Glomerular endothelial cell (primary cell): ENCODE results near the gene KLF9. TPM values are rescaled to one million over a fixed set of nuclear protein-coding genes. Genes with fewer than 3 reads are reported as not detected.

Experiments used
- DNase-seq: peaks from one replicate; pipeline ENCODE4 v3.0.0-alpha.2; 2011; ENCODE audit warnings: low read depth, low spot score; ENCODE audit errors: extremely low read depth
- total RNA-seq: library from RNA; depleted of rRNA; stranded (reverse); fragments of >200 nt; gene quantifications from 2 replicates; pipeline ENCODE4 v1.2.3, GENCODE V29; 2015

Gene KLF9
- total RNA-seq, 1 donor from 2014 or later = 23.7 TPM

DNA sequence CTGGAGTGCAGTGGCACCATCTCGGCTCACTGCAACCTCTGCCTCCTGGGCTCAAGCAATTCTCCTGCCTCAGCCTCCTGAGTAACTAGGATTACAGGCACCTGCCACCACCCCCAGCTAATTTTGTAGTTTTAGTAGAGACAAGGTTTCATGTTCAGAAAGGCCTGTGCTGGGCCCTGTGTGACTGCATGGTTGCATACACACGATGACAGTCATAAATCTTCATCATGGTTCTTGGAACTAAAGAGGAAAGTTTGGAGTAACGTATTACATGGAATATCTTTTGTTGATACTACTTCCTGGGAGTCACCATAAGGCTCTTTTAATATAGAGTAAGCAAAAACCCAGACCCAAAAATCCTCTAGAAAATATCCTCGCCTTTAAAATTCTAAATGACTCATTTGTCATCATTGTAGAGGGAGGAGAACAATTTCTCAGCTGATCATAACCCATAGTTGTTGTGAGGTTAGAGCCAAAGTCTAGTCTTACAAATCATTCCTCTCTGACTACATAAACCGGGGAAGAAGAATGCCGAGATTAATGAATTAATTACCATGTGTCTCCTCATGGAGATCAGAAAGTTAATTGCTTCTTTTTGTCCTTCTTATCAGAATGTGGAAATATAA lies 47.0 kb downstream of the KLF9 start:
- DNase-seq = no peak

DNA sequence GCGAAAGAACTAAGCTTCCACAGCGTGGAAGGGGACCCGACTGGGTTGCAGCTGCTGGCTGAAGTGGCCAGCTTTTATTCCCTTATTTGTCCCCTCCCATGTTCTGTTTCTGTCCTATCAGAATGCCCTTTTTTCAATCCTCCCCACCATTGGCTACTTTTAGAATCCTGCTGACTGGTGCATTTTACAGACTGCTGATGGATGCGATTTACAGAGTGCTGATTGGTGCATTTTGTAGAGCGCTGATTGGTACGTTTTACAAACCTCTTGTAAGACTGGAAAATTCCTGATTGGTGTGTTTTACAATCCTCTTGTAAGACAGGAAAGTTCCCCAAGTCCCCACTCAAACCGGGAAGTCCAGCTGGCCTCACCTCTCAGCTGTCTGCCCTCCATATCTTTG lies 50.7 kb downstream of the KLF9 start:
- DNase-seq = no peak

DNA sequence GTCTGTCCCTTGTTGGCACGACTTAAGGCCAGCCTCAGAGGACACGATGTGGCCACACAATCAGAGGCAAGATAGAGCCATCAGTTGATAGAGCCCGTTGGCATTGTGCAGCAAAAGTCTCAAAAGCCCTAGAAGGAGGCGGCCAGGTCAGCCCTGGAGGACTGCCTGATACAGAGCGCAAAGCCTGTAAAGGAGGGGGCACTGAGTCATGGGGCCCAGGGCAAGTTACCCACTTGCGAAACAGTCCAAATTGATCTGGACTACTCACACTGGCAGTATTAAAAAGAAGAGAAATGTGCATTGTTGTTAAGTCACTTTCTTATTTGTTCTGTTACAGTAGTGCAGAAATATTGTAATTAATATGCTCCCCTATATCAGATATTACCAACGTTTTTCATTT lies 51.5 kb downstream of the KLF9 start:
- no peak for DNase-seq

- no peak for DNase-seq
Measured at GRCh38 chr9:70355801-70356200, 58.7 kb downstream of the KLF9 start.

DNA sequence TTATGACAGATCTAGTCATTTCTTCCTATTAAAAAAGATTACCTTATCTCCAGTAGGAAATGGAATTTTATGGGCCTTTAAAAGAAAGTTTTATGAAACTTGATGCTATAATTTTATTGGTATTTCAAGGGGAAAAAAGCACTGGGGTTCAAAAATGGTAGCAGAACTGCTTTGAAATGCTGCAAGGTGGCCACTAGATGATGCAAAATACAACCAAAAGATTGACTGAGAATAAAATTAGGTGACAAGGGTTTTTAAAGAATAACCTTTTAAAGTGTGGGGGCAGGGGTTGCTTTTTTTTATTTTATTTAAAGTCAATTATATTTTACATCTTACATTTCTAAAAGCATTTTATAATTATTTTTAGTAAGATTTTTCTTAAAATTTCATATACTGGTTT lies 61.7 kb downstream of the KLF9 start:
- no peak for DNase-seq

DNA sequence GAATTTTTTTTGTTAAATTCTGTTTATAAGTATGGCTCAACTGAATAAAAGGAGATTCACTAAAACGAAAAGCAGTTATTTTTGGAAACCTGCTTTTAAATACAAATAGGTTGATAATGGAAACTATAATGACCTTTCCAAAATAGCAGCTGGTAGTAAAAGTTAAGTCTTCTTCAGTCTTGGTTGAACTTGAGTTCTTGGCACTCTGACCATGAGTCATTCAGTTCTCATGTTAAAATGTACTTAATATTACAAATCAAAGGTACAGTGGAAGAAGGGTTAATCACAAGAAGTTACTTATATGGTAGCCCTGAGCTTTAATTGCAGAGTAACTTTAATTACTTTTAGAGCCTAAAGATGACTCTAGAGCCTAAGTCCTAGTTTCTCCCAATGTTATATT lies 62.1 kb downstream of the KLF9 start:
- DNase-seq = no peak

DNA sequence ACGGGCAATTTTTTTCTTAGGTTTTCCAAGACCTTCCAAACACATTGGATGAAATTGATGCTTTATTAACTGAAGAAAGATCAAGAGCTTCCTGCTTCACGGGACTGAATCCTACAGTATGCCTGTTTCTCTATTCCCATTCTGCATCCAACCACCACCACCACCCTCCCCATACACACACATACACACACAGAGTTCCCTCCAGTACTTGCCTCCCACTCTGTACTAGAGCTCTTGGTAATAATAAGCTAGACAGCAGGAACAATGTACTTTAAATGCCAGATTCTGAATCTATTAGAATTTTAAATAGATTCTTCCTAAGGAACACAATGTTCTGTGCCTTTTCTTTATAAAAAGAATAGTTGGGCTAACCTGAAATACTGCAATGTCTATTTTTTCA lies 67.4 kb downstream of the KLF9 start:
- no peak for DNase-seq

DNA sequence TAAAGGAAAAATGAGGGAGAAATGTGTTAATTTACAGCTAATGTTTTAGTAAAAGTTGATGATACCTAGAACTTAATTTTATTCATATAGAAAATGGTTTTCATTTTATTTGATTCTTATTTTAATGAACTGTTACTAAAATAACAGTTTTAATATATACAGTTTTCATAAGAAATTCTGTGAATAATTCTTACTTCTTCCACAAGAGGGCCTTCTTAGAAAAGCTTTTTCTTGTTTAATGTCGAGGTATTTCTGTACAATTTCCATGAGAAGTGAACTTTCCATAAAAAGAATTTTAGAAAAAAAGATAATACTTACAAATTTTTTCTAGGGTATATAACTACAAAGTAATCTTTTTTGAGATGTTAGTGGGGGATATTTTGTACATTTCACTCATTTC lies 73.9 kb downstream of the KLF9 start:
- peak; percentile 12 for DNase-seq

Other genes starting within 250 kb of the KLF9 start
- gene SMC5, start 155.7 kb downstream of the KLF9 start, total RNA-seq = 11.9 and 23.6 TPM in 2 replicates